H1 (cell line): ENCODE measurements around the gene DLX2. TPM values are rescaled to one million over a fixed set of nuclear protein-coding genes. Genes with fewer than 3 reads are reported as not detected.

Source experiments
- CTCF ChIA-PET: fragments of 300-600 bp; sonication (Branson Sonifier 250); formaldehyde crosslinking; loops from one replicate; lab custom pipeline; 2021; ENCODE audit not compliant: partially characterized antibody; lab: Charles Lee
- POLR2A ChIA-PET: fragments of 300-600 bp; sonication (Branson Sonifier 250); formaldehyde crosslinking; loops from one replicate; lab custom pipeline; 2021; ENCODE audit warnings: inconsistent platforms; ENCODE audit not compliant: partially characterized antibody; lab: Charles Lee
- DNase-seq, 2 experiments: peaks; one replicate each; pipeline versions ENCODE4 v3.0.0 to v3.0.0-alpha.2; 2010 to 2022; ENCODE audit warnings: low spot score in 2 of 2, low read depth in 1 of 2, mixed read lengths in 1 of 2
- FAIRE-seq: peaks from 2 replicates; lab custom pipeline; 2011; peaks lifted over from hg19 to GRCh38; lab: Jason Lieb, UNC
- H2AFZ ChIP-seq: 2 replicates; pipeline ENCODE4 v1.8.1; 2012; ENCODE audit warnings: low read length, inconsistent platforms
- H2AK5ac ChIP-seq: 2 replicates; pipeline ENCODE4 v1.6.1; 2013; ENCODE audit warnings: low read depth, low read length
- H2BK120ac ChIP-seq: replicated peaks from 2 replicates; pipeline ENCODE3; 2013; ENCODE audit warnings: low read depth, low read length, inconsistent platforms
- H2BK12ac ChIP-seq: 2 replicates; pipeline ENCODE4 v1.6.1; 2013; ENCODE audit warnings: low read depth, low read length
- H2BK15ac ChIP-seq: 2 replicates; pipeline ENCODE4 v1.6.1; 2013; ENCODE audit warnings: low read length
- H2BK20ac ChIP-seq: 2 replicates; pipeline ENCODE4 v1.6.1; 2013; ENCODE audit warnings: low read length
- H2BK5ac ChIP-seq: 2 replicates; pipeline ENCODE4 v1.6.1; 2013; ENCODE audit warnings: low read depth, low read length
- H3K14ac ChIP-seq: 2 replicates; pipeline ENCODE4 v1.6.1; 2013; ENCODE audit warnings: inconsistent platforms; ENCODE audit not compliant: insufficient read length
- H3K18ac ChIP-seq: 2 replicates; pipeline ENCODE4 v1.6.1; 2013; ENCODE audit warnings: low read length; ENCODE audit errors: extremely low read depth
- H3K23ac ChIP-seq: 2 replicates; pipeline ENCODE4 v1.6.1; 2013; ENCODE audit warnings: inconsistent platforms; ENCODE audit not compliant: insufficient read length
- H3K23me2 ChIP-seq: 2 replicates; pipeline ENCODE4 v1.6.1; 2013; ENCODE audit warnings: low read depth, low read length
- H3K27ac ChIP-seq: 2 replicates; pipeline ENCODE4 v1.6.1; 2011; ENCODE audit warnings: low read depth, low read length, inconsistent platforms
- H3K27me3 ChIP-seq, 4 experiments: replicated peaks in 1 of 4; 1 replicate in 1 of 4; 2 replicates in 3 of 4; pipeline versions ENCODE4 v1.6.1 to v1.8.1; 2011 to 2013; ENCODE audit warnings: low read length in 3 of 4, mild to moderate bottlenecking in 3 of 4, inconsistent platforms in 2 of 4, mixed read lengths in 2 of 4, moderate library complexity in 1 of 4; ENCODE audit not compliant: control insufficient read depth in 3 of 4, insufficient read depth in 3 of 4; ENCODE audit errors: extremely low read depth in 1 of 4
- H3K36me3 ChIP-seq, 4 experiments: 2 replicates each; pipeline versions ENCODE4 v1.6.1 to v1.8.1; 2011 to 2013; ENCODE audit warnings: mild to moderate bottlenecking in 4 of 4, low read length in 3 of 4, moderate library complexity in 2 of 4, control low read depth in 1 of 4, inconsistent platforms in 1 of 4; ENCODE audit not compliant: insufficient read depth in 4 of 4, control insufficient read depth in 2 of 4
- H3K4ac ChIP-seq: replicated peaks from 2 replicates; pipeline ENCODE3; 2013; ENCODE audit warnings: low read length, low read depth, mixed read lengths, inconsistent platforms; ENCODE audit not compliant: insufficient read length
- H3K4me1 ChIP-seq, 4 experiments: replicated peaks in 1 of 4; 1 replicate in 1 of 4; 2 replicates in 3 of 4; pipeline versions ENCODE4 v1.6.1 to v1.8.1; 2011 to 2013; ENCODE audit warnings: low read length in 3 of 4, inconsistent platforms in 2 of 4, mixed read lengths in 1 of 4; ENCODE audit not compliant: insufficient read depth in 4 of 4, control insufficient read depth in 3 of 4
- H3K4me2 ChIP-seq, 2 experiments: 2 replicates each; pipeline versions ENCODE4 v1.6.1 to v1.8.1; 2011 to 2013; ENCODE audit warnings: low read depth in 2 of 2, low read length in 2 of 2, control low read depth in 1 of 2, inconsistent platforms in 1 of 2, mild to moderate bottlenecking in 1 of 2; ENCODE audit not compliant: insufficient read depth in 1 of 2
- H3K4me3 ChIP-seq, 4 experiments: fragments of 200-600, 300-600 bp in 1 of 4; sonication (generic), shearing (Covaris generic), sonication (Bioruptor Twin) in 1 of 4; 2 replicates each; pipeline versions ENCODE4 v1.5.1 to v1.8.1; 2011 to 2016; ENCODE audit warnings: low read length in 4 of 4, low read depth in 3 of 4, control low read depth in 2 of 4, inconsistent platforms in 2 of 4, mild to moderate bottlenecking in 2 of 4, mixed read lengths in 1 of 4, moderate library complexity in 1 of 4; ENCODE audit not compliant: insufficient read depth in 2 of 4; ENCODE audit errors: extremely low read depth in 1 of 4
- H3K56ac ChIP-seq: replicated peaks from 2 replicates; pipeline ENCODE3; 2013; ENCODE audit warnings: low read depth, mild to moderate bottlenecking, mixed read lengths, low read length, inconsistent platforms; ENCODE audit not compliant: insufficient read length
- H3K79me1 ChIP-seq: 2 replicates; pipeline ENCODE4 v1.6.1; 2013; ENCODE audit warnings: low read depth, low read length, control low read depth
- H3K79me2 ChIP-seq, 2 experiments: 2 replicates each; pipeline versions ENCODE4 v1.6.1 to v1.8.1; 2012 to 2013; ENCODE audit warnings: low read length in 2 of 2, mild to moderate bottlenecking in 2 of 2, inconsistent platforms in 1 of 2; ENCODE audit not compliant: insufficient read depth in 2 of 2, control insufficient read depth in 1 of 2
- H3K9ac ChIP-seq, 4 experiments: replicated peaks in 1 of 4; 1 replicate in 1 of 4; 2 replicates in 3 of 4; pipeline versions ENCODE4 v1.6.1 to v1.8.1; 2011 to 2013; ENCODE audit warnings: low read depth in 3 of 4, low read length in 3 of 4, control low read depth in 2 of 4, mild to moderate bottlenecking in 2 of 4, moderate library complexity in 2 of 4, inconsistent platforms in 1 of 4; ENCODE audit errors: extremely low read depth in 1 of 4
- H3K9me3 ChIP-seq, 2 experiments: 2 replicates each; pipeline versions ENCODE4 v1.6.1 to v1.8.1; 2012 to 2013; ENCODE audit warnings: mild to moderate bottlenecking in 2 of 2, moderate library complexity in 2 of 2, control low read depth in 1 of 2, inconsistent platforms in 1 of 2, low read depth in 1 of 2, low read length in 1 of 2, mixed read lengths in 1 of 2; ENCODE audit not compliant: insufficient read depth in 2 of 2
- H4K20me1 ChIP-seq, 2 experiments: replicated peaks in 1 of 2; 2 replicates each; pipeline versions ENCODE3 to v1.8.1; 2011 to 2013; ENCODE audit warnings: inconsistent platforms in 2 of 2, low read length in 2 of 2, mild to moderate bottlenecking in 1 of 2; ENCODE audit not compliant: insufficient read depth in 2 of 2, control insufficient read depth in 1 of 2
- H4K5ac ChIP-seq: 2 replicates; pipeline ENCODE4 v1.6.1; 2013; ENCODE audit warnings: low read length, low read depth, mixed read lengths, inconsistent platforms; ENCODE audit not compliant: insufficient read length
- H4K8ac ChIP-seq: 2 replicates; pipeline ENCODE4 v1.8.0; 2013; ENCODE audit warnings: mild to moderate bottlenecking, moderate library complexity, low read length, inconsistent platforms; ENCODE audit not compliant: insufficient read depth; ENCODE audit errors: extremely low read depth
- H4K91ac ChIP-seq: replicated peaks from 2 replicates; pipeline ENCODE3; 2013; ENCODE audit warnings: low read length, mixed read lengths, inconsistent platforms; ENCODE audit not compliant: insufficient read length
- CEBPB ChIP-seq: IDR thresholded peaks from 2 replicates; pipeline ENCODE4 v1.6.1; 2012; ENCODE audit warnings: low read depth, low read length
- CHD1 ChIP-seq: IDR thresholded peaks from 2 replicates; pipeline ENCODE4 v1.6.1; 2012; ENCODE audit warnings: low read depth, low read length, improper control_type of control experiment
- CTBP2 ChIP-seq: IDR thresholded peaks from 2 replicates; pipeline ENCODE4 v1.7.0; 2011; ENCODE audit warnings: borderline replicate concordance, mild to moderate bottlenecking, moderate library complexity, mixed read lengths, low read length; ENCODE audit not compliant: insufficient read depth, insufficient read length
- EP300 ChIP-seq, 2 experiments: IDR thresholded peaks; 1 replicate in 1 of 2; 2 replicates in 1 of 2; pipeline ENCODE4 v1.6.1; 2011 to 2012; ENCODE audit warnings: low read depth in 2 of 2, low read length in 2 of 2, mild to moderate bottlenecking in 2 of 2, borderline replicate concordance in 1 of 2, inconsistent platforms in 1 of 2, moderate library complexity in 1 of 2
- KDM1A ChIP-seq: fragments of 200-600, 300-600 bp; sonication (generic); IDR thresholded peaks from 2 replicates; pipeline ENCODE4 v1.7.1; 2016; ENCODE audit warnings: mild to moderate bottlenecking, low read length, borderline replicate concordance
- NRF1 ChIP-seq: IDR thresholded peaks from 2 replicates; pipeline ENCODE4 v1.6.1; 2011; ENCODE audit warnings: mild to moderate bottlenecking, low read depth, low read length, improper control_type of control experiment
- WGBS, 2 experiments: shearing (Covaris generic) in 1 of 2; methylation state at CpG; one replicate each; pipeline versions ENCODE4 v1.1.6 to v1.1.7; 2013 to 2015; ENCODE audit warnings: low lambda C conversion rate in 2 of 2, mixed read lengths in 2 of 2, inconsistent platforms in 1 of 2, low coverage in 1 of 2, missing lambda C conversion rate in 1 of 2; ENCODE audit not compliant: insufficient replicate concordance in 2 of 2, insufficient coverage in 1 of 2, insufficient read length in 1 of 2; ENCODE audit errors: extremely low coverage in 1 of 2, missing lambda C conversion rate in 1 of 2; 5-methylcytosine and 5-hydroxymethylcytosine counted together
- polyA plus RNA-seq, 7 experiments: library from polyadenylated mRNA; depleted of rRNA in 3 of 7; stranded (reverse) in 5 of 7; unstranded in 2 of 7; fragments of >200 nt in 5 of 7; fragments of 200-250 nt in 2 of 7; gene quantifications; 1 replicate in 5 of 7; 2 replicates in 1 of 7; 4 replicates in 1 of 7; pipeline versions ENCODE4 v1.2.1 to v1.2.3, GENCODE V29; 2011 to 2013; ENCODE audit warnings: missing spikeins in 2 of 7, mixed read lengths in 2 of 7
- total RNA-seq: library from RNA; stranded (reverse); fragmentation: NEBNext Ultra II Directional; extraction: Animal tissue kit (Norgen Biotek cat#: 25700); gene quantifications from 2 replicates; pipeline ENCODE4 v1.2.1, GENCODE V29; 2021

Gene DLX2
- total and polyA plus RNA-seq, 2 of the 8 experiments (the other 6 are each of a cell fraction or from before 2014, with no cell fraction given), result 0.45 TPM; not detected in 1

DNA sequence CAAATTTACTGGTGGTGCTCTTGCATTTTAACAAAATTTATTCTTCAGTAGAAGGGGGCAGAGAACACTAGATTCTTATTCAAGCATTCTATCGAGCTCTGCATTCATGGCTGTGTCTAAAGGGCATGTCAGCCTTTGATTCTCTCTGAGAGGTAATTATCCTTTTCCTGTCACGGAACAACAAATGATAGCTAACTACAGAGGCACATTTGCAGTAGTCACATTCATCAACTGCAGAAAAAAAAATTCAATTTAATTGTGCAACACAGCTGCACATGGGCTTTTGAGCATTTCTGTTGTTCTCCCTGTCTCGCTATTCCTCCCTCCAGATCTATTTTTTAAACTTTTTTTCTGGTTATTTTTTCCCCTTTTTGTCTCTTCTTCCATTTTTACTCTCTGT is 30.4 kb downstream of the DLX2 start:
- Histone ChIP-seq H3K79me2 (no peaks in the 10 kb centered on the region), H3K14ac (no peak overlapping the region), H3K27me3 (no peaks in the 10 kb centered on the region; a peak in 1 of 7 replicates), H4K8ac (no peak overlapping the region), H2BK20ac (no peak overlapping the region), H4K91ac (no peak overlapping the region), H2BK15ac (no peak overlapping the region), H2AFZ (no peak overlapping the region), H3K18ac (no peak overlapping the region), H3K4me3 (no peak overlapping the region), H2BK12ac (no peak overlapping the region), H3K36me3 (no peaks in the 10 kb centered on the region; a peak in 1 of 8 replicates), H2BK120ac (no peak overlapping the region), H4K20me1 (no peaks in the 10 kb centered on the region), H2AK5ac (no peak overlapping the region), H3K9me3 (no peaks in the 10 kb centered on the region), H3K4me2 (no peak overlapping the region), H4K5ac (no peak overlapping the region), H2BK5ac (no peak overlapping the region), H3K56ac (no peak overlapping the region), H3K23me2 (no peaks in the 10 kb centered on the region), H3K23ac (no peak overlapping the region)
- no peak for FAIRE-seq
- no peak for DNase-seq
- CTCF ChIA-PET, result no interaction called here
- TF ChIP-seq CHD1 (no peak), KDM1A (no peak), EP300 (IDR thresholded peaks at IDR 0.05; ENCODE audit: borderline replicate concordance in 1 of 2, low read depth in 2 of 2, low read length in 2 of 2) (no peak), CTBP2 (no peak), CEBPB (no peak), NRF1 (no peak)
- TF ChIP-seq, all 59 proteins: peak for 0
- Histone ChIP-seq H3K27ac (no peak overlapping the region), H3K4me1 (no peaks in the 10 kb centered on the region), H3K79me1 (no peaks in the 10 kb centered on the region), H3K9ac (no peak overlapping the region), H3K4ac (no peak overlapping the region)
- WGBS, 2 experiments, result 83% methylated on average over 3 of the region's 3 CpGs; no CpG with 5 or more reads in 1 of the 2 experiments
- POLR2A ChIA-PET, result interaction anchor here (0.6 kb wide), 1 partner anchor 13 kb away, joined by 3 read pairs; the partner anchor contains the start of gene DLX1
